AG04449 (cell line): Measurements from ENCODE around the gene AQP3.

Experiments used
- CTCF ChIA-PET: fragments of 350-600 bp; formaldehyde crosslinking; extraction: SDS; loops from one replicate; lab custom pipeline; 2021; ENCODE audit warnings: antibody characterized with exemption; lab: Yijun Ruan, JAX
- POLR2A ChIA-PET: fragments of 400-600, 350-600 bp; formaldehyde crosslinking; extraction: SDS; loops from one replicate; lab custom pipeline; 2020; ENCODE audit warnings: antibody characterized with exemption, inconsistent platforms; lab: Yijun Ruan, JAX
- DNase-seq: peaks from one replicate; pipeline ENCODE4 v3.0.0-alpha.2; 2010; ENCODE audit warnings: low read depth, low spot score
- H3K4me3 ChIP-seq: 2 replicates; pipeline ENCODE4 v1.5.1; 2011; ENCODE audit warnings: low read depth, mild to moderate bottlenecking, control low read depth, low read length
- CTCF ChIP-seq: IDR thresholded peaks from one replicate; pipeline ENCODE4 v1.5.1; 2011; ENCODE audit warnings: mild to moderate bottlenecking, moderate library complexity, low read length, control low read depth, inconsistent platforms; ENCODE audit not compliant: insufficient read depth; ENCODE audit errors: missing control alignments

Gene AQP3

GRCh38 chr9:33446240-33446945 lies 1.0 kb downstream of the AQP3 start:
- POLR2A ChIA-PET, result no interaction called here
- TF ChIP-seq CTCF, result no peak

GRCh38 chr9:33445389-33446239 lies 1.8 kb downstream of the AQP3 start:
- H3K4me3 ChIP-seq, result no peak overlapping the region
- DNase-seq, result no peak
- ChIA-PET POLR2A (no interaction called here), CTCF (interaction anchor here (1.6 to 6.3 kb wide), 2 partner anchors 7 to 29 kb away, joined by 6 to 30 read pairs; no protein-coding TSS in a partner anchor)
- no peak for TF ChIP-seq CTCF

More at GRCh38 chr9:33446240-33446945, 1.0 kb downstream of the AQP3 start:
- no peak overlapping the region; the same call in none of the 2 replicates for H3K4me3 ChIP-seq
- CTCF ChIA-PET, result interaction anchor here (0.8 to 10.4 kb wide), 5 partner anchors 11 to 71 kb away, joined by 3 to 284 read pairs (median 10); partner anchors contain the start of gene NOL6
- no peak for DNase-seq

GRCh38 chr9:33443464-33444154 lies 3.8 kb downstream of the AQP3 start:
- DNase-seq, result no peak
- no peak overlapping the region for H3K4me3 ChIP-seq
- ChIA-PET POLR2A (no interaction called here), CTCF (interaction anchor here (1.6 to 7.1 kb wide), 3 partner anchors 8 to 23 kb away, joined by 6 to 81 read pairs (median 10); no protein-coding TSS in a partner anchor)
- no peak for TF ChIP-seq CTCF

GRCh38 chr9:33443047-33443446 lies 4.3 kb downstream of the AQP3 start:
- DNase-seq, result no peak
- no peak overlapping the region for H3K4me3 ChIP-seq
- POLR2A ChIA-PET, result interaction anchor here (1.3 kb wide), 1 partner anchor 31 kb away, joined by 6 read pairs; the partner anchor contains the start of gene NOL6
- TF ChIP-seq CTCF, result no peak
- CTCF ChIA-PET, result interaction anchor here (2.8 to 7.1 kb wide), 2 partner anchors 9 to 23 kb away, joined by 10 to 81 read pairs; no protein-coding TSS in a partner anchor

GRCh38 chr9:33442125-33442524 lies 5.3 kb downstream of the AQP3 start:
- no peak overlapping the region for H3K4me3 ChIP-seq
- no peak for DNase-seq
- CTCF ChIA-PET, result interaction anchor here (2.8 to 7.1 kb wide), 2 partner anchors 10 to 24 kb away, joined by 10 to 81 read pairs; no protein-coding TSS in a partner anchor
- TF ChIP-seq CTCF, result no peak
- POLR2A ChIA-PET, result interaction anchor here (1.3 kb wide), 1 partner anchor 31 kb away, joined by 6 read pairs; the partner anchor contains the start of gene NOL6
